GM12874 (cell line): ENCODE data around the gene LARGE1.

Source experiments
- TF ChIP-seq, protein P1 (sequence below): IDR thresholded peaks from 2 replicates; pipeline ENCODE4 v1.5.1; 2011; ENCODE audit warnings: low read depth, mild to moderate bottlenecking, control low read depth, low read length, moderate library complexity; ENCODE audit not compliant: insufficient read depth

The LARGE1 gene

DNA sequence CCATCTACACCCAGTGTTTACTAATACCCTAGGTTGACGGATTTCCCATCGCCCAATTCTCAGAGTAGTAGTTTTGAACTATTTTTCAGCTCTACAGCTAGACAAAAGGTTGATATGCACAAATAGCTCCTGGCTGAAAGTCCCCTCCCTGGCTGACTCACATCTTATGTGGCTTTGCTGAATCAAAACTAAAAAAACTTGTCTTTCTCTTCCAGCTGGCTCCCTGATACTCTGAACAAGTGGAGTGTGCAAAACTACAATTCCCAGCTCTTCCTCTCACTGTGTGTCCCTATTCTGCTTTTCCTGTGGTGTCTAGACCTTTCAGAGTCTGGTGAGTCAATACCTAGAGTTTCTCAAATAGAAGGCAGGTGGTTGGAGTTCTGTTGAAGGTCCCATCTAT lies 12.7 kb upstream of the LARGE1 start:
- TF ChIP-seq, protein P1, sequence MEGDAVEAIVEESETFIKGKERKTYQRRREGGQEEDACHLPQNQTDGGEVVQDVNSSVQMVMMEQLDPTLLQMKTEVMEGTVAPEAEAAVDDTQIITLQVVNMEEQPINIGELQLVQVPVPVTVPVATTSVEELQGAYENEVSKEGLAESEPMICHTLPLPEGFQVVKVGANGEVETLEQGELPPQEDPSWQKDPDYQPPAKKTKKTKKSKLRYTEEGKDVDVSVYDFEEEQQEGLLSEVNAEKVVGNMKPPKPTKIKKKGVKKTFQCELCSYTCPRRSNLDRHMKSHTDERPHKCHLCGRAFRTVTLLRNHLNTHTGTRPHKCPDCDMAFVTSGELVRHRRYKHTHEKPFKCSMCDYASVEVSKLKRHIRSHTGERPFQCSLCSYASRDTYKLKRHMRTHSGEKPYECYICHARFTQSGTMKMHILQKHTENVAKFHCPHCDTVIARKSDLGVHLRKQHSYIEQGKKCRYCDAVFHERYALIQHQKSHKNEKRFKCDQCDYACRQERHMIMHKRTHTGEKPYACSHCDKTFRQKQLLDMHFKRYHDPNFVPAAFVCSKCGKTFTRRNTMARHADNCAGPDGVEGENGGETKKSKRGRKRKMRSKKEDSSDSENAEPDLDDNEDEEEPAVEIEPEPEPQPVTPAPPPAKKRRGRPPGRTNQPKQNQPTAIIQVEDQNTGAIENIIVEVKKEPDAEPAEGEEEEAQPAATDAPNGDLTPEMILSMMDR, result no peak

DNA sequence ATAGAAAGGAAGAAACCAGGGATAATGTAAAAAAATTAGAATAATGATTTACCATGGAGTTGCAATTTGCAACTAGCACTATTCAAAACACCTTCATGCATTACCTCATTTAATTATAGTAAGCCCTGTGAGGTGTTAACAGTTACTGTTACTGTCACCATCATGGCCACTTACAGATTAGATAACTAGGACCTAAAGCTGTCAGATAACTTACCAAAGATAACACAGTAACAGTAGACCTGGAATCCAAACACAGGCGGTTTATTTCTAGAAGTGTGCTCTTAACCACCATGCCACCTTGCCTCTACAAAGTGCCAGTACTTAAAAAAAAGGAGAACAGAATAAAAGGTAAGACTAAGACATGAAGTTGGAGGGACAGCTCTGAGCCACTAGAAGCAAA lies 11.1 kb upstream of the LARGE1 start:
- TF ChIP-seq, protein P1, result no peak

DNA sequence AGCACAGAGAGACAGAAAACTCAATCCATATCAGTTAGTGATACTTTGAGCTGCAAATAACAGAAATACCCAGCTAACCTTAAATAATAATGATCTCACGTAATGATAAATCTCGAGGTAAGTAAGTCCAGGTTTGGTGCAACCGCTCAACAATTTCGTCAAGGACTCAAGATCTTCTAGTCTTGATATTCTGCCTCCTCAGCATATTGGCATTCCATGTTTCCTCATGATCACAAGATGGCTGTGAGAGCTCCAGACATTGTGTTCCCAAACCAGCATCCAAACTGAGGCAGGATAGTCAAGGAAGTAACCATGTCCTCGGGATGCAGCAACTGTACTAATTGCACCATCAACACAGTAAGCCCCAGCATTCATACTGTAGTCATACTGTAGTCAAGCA lies 7.5 kb upstream of the LARGE1 start:
- TF ChIP-seq, protein P1, result no peak

DNA sequence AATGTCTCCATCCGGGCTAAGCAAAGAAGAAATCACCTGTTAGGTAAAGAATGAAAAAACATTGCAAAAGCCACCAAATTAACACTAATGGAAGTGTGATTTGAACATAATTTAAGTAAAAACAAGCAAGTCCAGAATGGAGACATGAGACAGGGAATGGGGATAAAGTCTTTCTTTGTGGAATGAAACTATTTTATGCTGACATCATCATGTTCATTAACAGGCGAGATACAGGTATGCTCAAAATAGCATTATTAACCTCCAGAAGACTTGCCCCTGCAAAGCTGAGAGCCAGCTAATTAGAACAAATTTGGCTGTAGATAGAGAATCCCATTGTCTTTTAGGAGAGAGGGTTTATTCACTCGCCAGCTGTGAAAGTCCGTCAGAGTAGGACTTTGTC lies 4.9 kb upstream of the LARGE1 start:
- TF ChIP-seq, protein P1, result no peak

DNA sequence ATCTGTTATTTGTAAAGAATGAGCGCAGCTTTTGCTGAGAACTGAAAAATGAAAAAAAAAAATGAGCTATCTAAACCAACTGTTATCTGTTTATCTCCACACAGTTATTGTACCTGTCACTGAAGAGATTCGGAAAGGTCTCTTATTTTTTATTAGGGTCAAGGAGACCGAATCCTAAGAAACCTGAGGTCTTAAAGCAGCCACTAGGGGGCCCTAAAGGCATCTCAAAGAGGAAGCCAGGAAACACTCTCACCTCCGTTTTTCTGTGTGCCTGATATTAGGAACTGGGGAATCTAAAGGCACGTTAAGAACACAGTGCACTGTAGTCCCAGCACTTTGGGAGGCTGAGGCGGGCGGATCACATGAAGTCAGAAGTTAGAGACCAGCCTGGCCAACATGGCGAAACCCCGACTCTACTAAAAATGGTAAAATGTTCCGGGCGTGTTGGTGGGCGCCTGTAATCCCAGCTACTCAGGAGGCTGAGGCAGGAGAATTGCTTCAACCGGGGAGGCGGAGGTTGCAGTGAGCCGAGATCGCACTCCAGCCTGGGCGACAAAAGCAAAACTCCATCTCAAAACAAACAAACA lies 3.5 kb upstream of the LARGE1 start:
- TF ChIP-seq, protein P1, result peak; percentile 37; the same call in 1 of the 2 replicates

DNA sequence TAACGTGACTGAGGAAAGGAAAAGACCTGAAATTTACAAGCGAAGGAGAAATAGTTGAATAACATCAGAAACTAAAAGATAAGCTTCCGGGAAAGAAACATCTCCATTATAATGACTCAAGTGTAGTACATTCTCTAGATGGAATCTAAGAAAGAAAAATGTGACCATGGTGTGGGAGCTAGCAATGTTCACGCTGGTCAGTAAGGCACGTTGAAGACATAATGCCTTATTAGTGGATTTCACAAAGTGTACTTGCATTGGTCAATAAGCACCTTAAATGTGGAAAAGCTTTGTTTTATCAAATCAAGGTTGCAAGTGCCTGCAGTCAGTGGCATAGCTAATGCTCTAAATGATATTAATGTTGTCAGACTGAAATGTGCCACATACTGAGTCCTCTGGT lies 2.8 kb upstream of the LARGE1 start:
- TF ChIP-seq, protein P1, result no peak

DNA sequence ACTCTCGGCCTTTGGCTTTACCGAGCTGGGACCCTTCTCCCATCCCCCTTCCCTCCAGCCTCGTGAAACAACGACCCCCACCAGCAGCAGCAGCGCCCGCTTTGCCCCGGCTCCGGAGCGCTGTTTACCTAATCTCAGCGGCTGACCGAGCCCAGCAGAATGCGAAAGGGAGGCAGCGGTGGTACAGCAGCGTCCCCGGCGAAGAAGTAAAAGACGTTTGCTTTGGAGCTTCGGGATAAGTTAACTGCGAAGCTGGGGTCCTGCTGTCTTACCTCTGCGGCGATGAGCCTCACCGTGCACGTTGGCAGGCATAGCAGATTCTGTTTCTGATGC lies 2.0 kb upstream of the LARGE1 start:
- TF ChIP-seq, protein P1, result no peak
